Esophagus squamous epithelium (tissue), 5 donors: ENCODE data around the gene HYLS1. TPM values are rescaled to one million over a fixed set of nuclear protein-coding genes. Genes with fewer than 3 reads are reported as not detected.

Experiments used
- DNase-seq: peaks from one replicate; lab custom pipeline; 2025; lab: John Stamatoyannopoulos, UW
- H3K27ac ChIP-seq, 4 donors: fragments of 200-600 bp; sonication (generic); one replicate each; pipeline ENCODE4 v1.5.1; 2016 to 2019; ENCODE audit warnings: mild to moderate bottlenecking in 1 of 4
- H3K27me3 ChIP-seq, 4 donors: fragments of 200-600 bp; sonication (generic); 1 replicate in 3 of 4; 2 replicates in 1 of 4; pipeline versions ENCODE4 v1.5.1 to v1.6.0; 2017 to 2021; ENCODE audit warnings: antibody characterized with exemption in 1 of 4
- H3K36me3 ChIP-seq, 3 donors: fragments of 200-600 bp; sonication (generic); one replicate each; pipeline ENCODE4 v1.5.1; 2016 to 2019
- H3K4me1 ChIP-seq, 3 donors: fragments of 200-600 bp; sonication (generic); one replicate each; pipeline ENCODE4 v1.5.1; 2017 to 2019
- H3K4me3 ChIP-seq, 4 donors: fragments of 200-600 bp; sonication (generic); 1 replicate in 3 of 4; 2 replicates in 1 of 4; pipeline ENCODE4 v1.5.1; 2016 to 2019; ENCODE audit warnings: mild to moderate bottlenecking in 2 of 4, moderate library complexity in 1 of 4
- H3K9me3 ChIP-seq, 3 donors: fragments of 200-600 bp; sonication (generic); one replicate each; pipeline ENCODE4 v1.5.1; 2016 to 2019
- CTCF ChIP-seq, 6 experiments: fragments of 450-650 bp in 4 of 6; fragments of 200-600 bp in 2 of 6; sonication (generic) in 2 of 6; IDR thresholded peaks; one replicate each; pipeline ENCODE4 v1.5.1; 2016 to 2019; ENCODE audit warnings: antibody characterized with exemption in 6 of 6, mild to moderate bottlenecking in 4 of 6, moderate library complexity in 4 of 6
- POLR2A ChIP-seq, 4 donors: fragments of 450-650 bp; IDR thresholded peaks; one replicate each; pipeline ENCODE4 v1.6.1; 2017; ENCODE audit warnings: antibody characterized with exemption in 4 of 4, mild to moderate bottlenecking in 4 of 4, moderate library complexity in 3 of 4
- WGBS, 2 donors: methylation state at CpG; one replicate each; pipeline ENCODE4 v1.1.5; 2018; 5-methylcytosine and 5-hydroxymethylcytosine counted together
- intact Hi-C: fragments of 100-400 bp; cut with DNase I; formaldehyde crosslinking; loops from one replicate; pipeline ENCODE4 v1.15.0; 2022
- total RNA-seq, 4 donors: library from RNA; depleted of rRNA; stranded (reverse); fragments of >200 nt; gene quantifications; one replicate each; pipeline ENCODE4 v1.1.0, GENCODE V29; 2016
- donor health status: DM: yes; HTN: yes; CAD: no.

HYLS1 gene
- total RNA-seq, 4 donors from 2014 or later = 1.4 to 5.0 (median 4.0) TPM

- H3K27me3 ChIP-seq = peaks cover 0 to 49% (median 0%) of the 10 kb centered on the region in 4 donors
- no peaks in the 10 kb centered on the region for H3K4me1 ChIP-seq
- WGBS, 2 donors = 76 to 78% methylated on average over 11 to 13 of the region's 13 CpGs
- H3K9me3 ChIP-seq = no peaks in the 10 kb centered on the region
- no peak overlapping the region for H3K27ac ChIP-seq
- intact Hi-C loops = no loop called here
- no peak overlapping the region for H3K4me3 ChIP-seq
- TF ChIP-seq POLR2A (IDR thresholded peaks at IDR 0.05) (no peak), CTCF (IDR thresholded peaks at IDR 0.05) (no peak)
- no peaks in the 10 kb centered on the region for H3K36me3 ChIP-seq
- DNase-seq = no peak
These were observed 30.8 kb downstream of the HYLS1 start for GRCh38 chr11:125918140-125918840.

- no peak for TF ChIP-seq POLR2A (IDR thresholded peaks at IDR 0.05)
- TF ChIP-seq CTCF (IDR thresholded peaks at IDR 0.05) = no peak
- Histone ChIP-seq H3K4me1 (no peaks in the 10 kb centered on the region), H3K27ac (no peak overlapping the region), H3K4me3 (no peak overlapping the region), H3K9me3 (no peaks in the 10 kb centered on the region), H3K27me3 (peaks cover 0 to 46% (median 0%) of the 10 kb centered on the region in 4 donors), H3K36me3 (no peaks in the 10 kb centered on the region)
- WGBS, 2 donors = 76 to 85% methylated on average over 8 of the region's 9 CpGs
- DNase-seq = no peak
- intact Hi-C loops = loop anchor here (5.0 kb wide), 1 partner anchor 276 kb away; no protein-coding TSS in a partner anchor
These were observed 33.6 kb downstream of the HYLS1 start for GRCh38 chr11:125921042-125921441.

GRCh38 chr11:125922156-125922555 is 34.7 kb downstream of the HYLS1 start:
- intact Hi-C loops = loop anchor here (5.0 kb wide), 1 partner anchor 275 kb away; no protein-coding TSS in a partner anchor
- no peak for DNase-seq
- Histone ChIP-seq H3K36me3 (no peaks in the 10 kb centered on the region), H3K27me3 (peaks cover 0 to 40% (median 0%) of the 10 kb centered on the region in 4 donors), H3K9me3 (no peaks in the 10 kb centered on the region), H3K4me3 (no peak overlapping the region), H3K27ac (no peak overlapping the region), H3K4me1 (no peaks in the 10 kb centered on the region)
- TF ChIP-seq POLR2A (IDR thresholded peaks at IDR 0.05) = no peak
- no peak for TF ChIP-seq CTCF (IDR thresholded peaks at IDR 0.05)
- WGBS, 2 donors = 63 to 90% methylated on average over 3 of the region's 3 CpGs

- Histone ChIP-seq H3K27me3 (peaks cover 0 to 33% (median 0%) of the 10 kb centered on the region in 4 donors), H3K4me1 (no peaks in the 10 kb centered on the region), H3K36me3 (no peaks in the 10 kb centered on the region), H3K9me3 (no peaks in the 10 kb centered on the region), H3K27ac (no peak overlapping the region), H3K4me3 (no peak overlapping the region)
- intact Hi-C loops = loop anchor here (5.0 kb wide), 1 partner anchor 274 kb away; no protein-coding TSS in a partner anchor
- WGBS, 2 donors = 4 to 6% methylated on average over 8 of the region's 8 CpGs
- no peak for DNase-seq
- TF ChIP-seq POLR2A (IDR thresholded peaks at IDR 0.05) = no peak
- peak; percentile 54 to 80 (median 69) for TF ChIP-seq CTCF (IDR thresholded peaks at IDR 0.05)
These were observed 35.6 kb downstream of the HYLS1 start for GRCh38 chr11:125923012-125923579.

- H3K4me1 ChIP-seq = no peaks in the 10 kb centered on the region
- peaks cover 0 to 27% (median 0%) of the 10 kb centered on the region in 4 donors for H3K27me3 ChIP-seq
- TF ChIP-seq POLR2A (IDR thresholded peaks at IDR 0.05) = no peak
- no peak for TF ChIP-seq CTCF (IDR thresholded peaks at IDR 0.05)
- intact Hi-C loops = loop anchor here (5.0 kb wide), 1 partner anchor 274 kb away; no protein-coding TSS in a partner anchor
- DNase-seq = no peak
- no peak overlapping the region for H3K27ac ChIP-seq
- no peak overlapping the region for H3K4me3 ChIP-seq
- no peaks in the 10 kb centered on the region for H3K9me3 ChIP-seq
- WGBS, 2 donors = 89 to 93% methylated on average over 7 to 8 of the region's 8 CpGs
- no peaks in the 10 kb centered on the region for H3K36me3 ChIP-seq
These were observed 36.2 kb downstream of the HYLS1 start for GRCh38 chr11:125923633-125924032.
